B cell (primary cell): Measurements from ENCODE around the gene HCN2. TPM values are rescaled to one million over a fixed set of nuclear protein-coding genes. Genes with fewer than 3 reads are reported as not detected.

Experiments used
- ATAC-seq: fragments of 200-7000 bp; cut with Tn5 transposase; one replicate; pipeline ENCODE4 v1.10.0; 2021; ENCODE audit warnings: low read depth, mild to moderate bottlenecking, moderate number of reproducible peaks, moderate library complexity
- CTCF ChIA-PET: fragments of 350-600 bp; sonication (Branson Sonifier 250); formaldehyde crosslinking; loops from one replicate; lab custom pipeline; 2021; ENCODE audit warnings: antibody characterized with exemption, inconsistent platforms; lab: Charles Lee
- POLR2A ChIA-PET: fragments of 350-600 bp; sonication (Branson Sonifier 250); formaldehyde crosslinking; loops from one replicate; lab custom pipeline; 2021; ENCODE audit warnings: antibody characterized with exemption; lab: Charles Lee
- DNase-seq: peaks from one replicate; pipeline ENCODE4 v3.0.0; 2013
- H2AFZ ChIP-seq: 2 replicates; pipeline ENCODE4 v1.6.1; 2012; ENCODE audit warnings: mild to moderate bottlenecking, low read depth, low read length; ENCODE audit not compliant: insufficient read depth, poor library complexity, severe bottlenecking
- H3K27ac ChIP-seq, 2 donors: 1 replicate in 1 of 2; 2 replicates in 1 of 2; pipeline ENCODE4 v1.5.1; 2012 to 2013; ENCODE audit warnings: low read length in 2 of 2, mild to moderate bottlenecking in 2 of 2, moderate library complexity in 1 of 2
- H3K27me3 ChIP-seq, 4 experiments: fragments of 200-600 bp in 1 of 4; sonication (generic) in 1 of 4; replicated peaks in 1 of 4; 1 replicate in 2 of 4; 2 replicates in 2 of 4; pipeline versions ENCODE4 v1.6.1 to v1.7.0; 2013 to 2016; ENCODE audit warnings: low read length in 3 of 4, mild to moderate bottlenecking in 2 of 4, mixed read lengths in 1 of 4, moderate library complexity in 1 of 4; ENCODE audit not compliant: insufficient read depth in 4 of 4, control insufficient read depth in 3 of 4; ENCODE audit errors: control extremely low read depth in 1 of 4
- H3K36me3 ChIP-seq, 2 experiments: replicated peaks in 1 of 2; 1 replicate in 1 of 2; 2 replicates in 1 of 2; pipeline versions ENCODE4 v1.6.1 to v1.7.1; 2013; ENCODE audit warnings: low read length in 1 of 2; ENCODE audit not compliant: insufficient read depth in 2 of 2, control insufficient read depth in 1 of 2; ENCODE audit errors: control extremely low read depth in 1 of 2, extremely low read depth in 1 of 2
- H3K4me1 ChIP-seq, 2 donors: fragments of 200-600 bp in 1 of 2; sonication (generic) in 1 of 2; 1 replicate in 1 of 2; 2 replicates in 1 of 2; pipeline versions ENCODE4 v1.5.1 to v1.6.1; 2013 to 2017; ENCODE audit warnings: low read length in 2 of 2; ENCODE audit not compliant: control insufficient read depth in 2 of 2, insufficient read depth in 2 of 2
- H3K4me2 ChIP-seq: replicated peaks from 2 replicates; pipeline ENCODE3; 2012; ENCODE audit warnings: mild to moderate bottlenecking, low read depth, low read length; ENCODE audit not compliant: poor library complexity, severe bottlenecking
- H3K4me3 ChIP-seq, 5 experiments: fragments of 200-600 bp in 1 of 5; sonication (generic) in 1 of 5; 1 replicate in 3 of 5; 2 replicates in 2 of 5; pipeline versions ENCODE4 v1.5.1 to v1.7.0; 2011 to 2016; ENCODE audit warnings: low read length in 4 of 5, mild to moderate bottlenecking in 4 of 5, low read depth in 2 of 5, control low read depth in 1 of 5, moderate library complexity in 1 of 5; ENCODE audit not compliant: insufficient read depth in 1 of 5; ENCODE audit errors: control extremely low read depth in 1 of 5, extremely low read depth in 1 of 5
- H3K79me2 ChIP-seq: fragments of 200-600 bp; sonication (generic); one replicate; pipeline ENCODE4 v1.6.0; 2016; ENCODE audit warnings: low read length; ENCODE audit not compliant: control insufficient read depth, insufficient read depth
- H3K9ac ChIP-seq: fragments of 200-600 bp; sonication (generic); 2 replicates; pipeline ENCODE4 v1.6.1; 2017; ENCODE audit warnings: mild to moderate bottlenecking, low read length, moderate library complexity
- H3K9me3 ChIP-seq, 3 donors: one replicate each; pipeline versions ENCODE4 v1.6.1 to v1.7.1; 2013; ENCODE audit warnings: low read length in 2 of 3; ENCODE audit not compliant: control insufficient read depth in 2 of 3, insufficient read depth in 1 of 3; ENCODE audit errors: control extremely low read depth in 1 of 3
- H4K20me1 ChIP-seq: 2 replicates; pipeline ENCODE4 v1.6.0; 2012; ENCODE audit warnings: mild to moderate bottlenecking, low read length; ENCODE audit not compliant: insufficient read depth, control insufficient read depth, poor library complexity, severe bottlenecking
- H3K27ac Mint-ChIP-seq: one replicate; pipeline ENCODE4 v1.8.0; 2021; ENCODE audit warnings: mixed read lengths
- H3K27me3 Mint-ChIP-seq: one replicate; pipeline ENCODE4 v1.8.0; 2021; ENCODE audit warnings: mixed read lengths
- H3K4me1 Mint-ChIP-seq: one replicate; pipeline ENCODE4 v1.8.0; 2021; ENCODE audit warnings: mixed read lengths
- H3K4me3 Mint-ChIP-seq: one replicate; pipeline ENCODE4 v1.8.0; 2021; ENCODE audit warnings: mixed read lengths
- H3K9me3 Mint-ChIP-seq: one replicate; pipeline ENCODE4 v1.8.0; 2022; ENCODE audit warnings: mixed read lengths; ENCODE audit not compliant: insufficient read depth
- CTCF ChIP-seq: fragments of 200-600 bp; IDR thresholded peaks from one replicate; pipeline ENCODE4 v1.8.0; 2022; ENCODE audit warnings: antibody characterized with exemption, mild to moderate bottlenecking
- EZH2 ChIP-seq: IDR thresholded peaks from 2 replicates; pipeline ENCODE4 v1.6.1; 2012; ENCODE audit warnings: borderline replicate concordance, low read depth, mild to moderate bottlenecking, moderate library complexity, low read length; ENCODE audit not compliant: insufficient read depth, poor library complexity, severe bottlenecking
- WGBS: methylation state at CpG from one replicate; pipeline ENCODE4 v1.1.5; 2013; ENCODE audit warnings: missing lambda C conversion rate; ENCODE audit not compliant: insufficient coverage; 5-methylcytosine and 5-hydroxymethylcytosine counted together
- intact Hi-C: fragments of 100-400 bp; cut with micrococcal nuclease; formaldehyde crosslinking; loops from one replicate; pipeline ENCODE4 v1.10.0; 2022
- polyA plus RNA-seq: library from polyadenylated mRNA; depleted of rRNA; stranded (reverse); fragments of >200 nt; gene quantifications from 2 replicates; pipeline ENCODE4 v1.2.3, GENCODE V29; 2012
- total RNA-seq, 2 donors: library from RNA; stranded (reverse); fragments of 120-200 nt in 1 of 2; gene quantifications; 1 replicate in 1 of 2; 2 replicates in 1 of 2; pipeline versions ENCODE4 v1.2.3 to v1.2.4, GENCODE V29; 2013 to 2022

The HCN2 gene
- total and polyA plus RNA-seq, 2 donors (not counting 1 experiment from before 2014, with no cell fraction given), result 0.27 to 0.57 TPM

- ATAC-seq (no peak), DNase-seq (no peak)
- Mint-ChIP-seq H3K4me3 (no peak overlapping the region), H3K4me1 (peaks cover 26% of the 10 kb centered on the region), H3K9me3 (no peaks in the 10 kb centered on the region), H3K27ac (peak overlapping the region; percentile 26), H3K27me3 (no peaks in the 10 kb centered on the region)
- H2AFZ ChIP-seq, result no peak overlapping the region
- no peak overlapping the region for H3K9ac ChIP-seq
- H3K4me2 ChIP-seq, result no peak overlapping the region
- H3K36me3 ChIP-seq, result peaks cover 0 to 24% of the 10 kb centered on the region in 2 experiments
- 96% methylated on average over 28 of the region's 28 CpGs for WGBS
- no peak overlapping the region for H3K4me3 ChIP-seq
- H3K27me3 ChIP-seq, result no peaks in the 10 kb centered on the region
- intact Hi-C loops, result no loop called here
- CTCF ChIA-PET, result interaction anchor here (2.7 kb wide), 1 partner anchor 7 kb away, joined by 12 read pairs; no protein-coding TSS in a partner anchor
- POLR2A ChIA-PET, result interaction anchor here (0.6 kb wide), 2 partner anchors 93 to 586 kb away, joined by 4 read pairs; no protein-coding TSS in a partner anchor
- no peak for TF ChIP-seq EZH2
- TF ChIP-seq CTCF, result no peak
- H3K4me1 ChIP-seq, result peaks cover 19 to 24% of the 10 kb centered on the region in 2 donors
- peaks cover 76% of the 10 kb centered on the region for H3K79me2 ChIP-seq
- H4K20me1 ChIP-seq, result peaks cover 89% of the 10 kb centered on the region
- H3K27ac ChIP-seq, result no peak overlapping the region
- H3K9me3 ChIP-seq, result no peaks in the 10 kb centered on the region
Observed at GRCh38 chr19:576768-577438, 12.8 kb upstream of the HCN2 start.
